ENCODE data around the gene PTAFR.

The PTAFR gene

DNA sequence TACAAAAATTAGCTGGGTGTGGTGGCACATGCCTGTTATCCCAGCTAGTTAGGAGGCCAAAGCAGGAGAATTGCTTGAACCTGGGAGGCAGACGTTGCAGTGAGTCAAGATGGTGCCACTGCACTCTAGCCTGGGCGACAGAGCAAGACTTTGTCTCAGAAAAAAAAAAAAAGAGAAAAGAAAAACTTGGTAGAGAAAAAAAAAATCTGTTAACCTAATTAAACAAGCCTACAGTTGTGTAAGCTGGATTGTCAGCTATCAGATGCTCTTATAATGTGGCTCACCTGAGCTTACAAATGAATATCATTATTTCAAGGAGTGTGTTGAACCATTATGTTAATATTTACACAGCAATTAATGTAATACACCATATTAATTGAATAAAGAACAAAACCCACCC, 61.6 kb downstream of the PTAFR start:
- no peak for DNase-seq

DNA sequence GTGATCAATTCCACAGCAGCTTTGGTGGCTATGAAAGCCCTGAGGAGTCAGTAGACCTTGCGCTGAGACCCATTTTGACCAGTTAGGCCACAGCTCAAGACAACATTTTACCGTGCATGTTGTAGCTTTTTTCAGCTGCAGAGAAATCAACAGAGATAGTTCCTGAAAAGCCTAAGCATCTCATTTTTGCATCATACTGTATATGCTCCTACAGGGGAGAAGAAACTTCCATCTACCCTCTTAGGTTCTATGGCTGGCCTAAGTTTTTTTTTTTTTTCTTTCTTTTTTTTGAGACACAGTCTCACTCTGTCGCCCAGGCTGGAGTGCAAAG, 63.3 kb downstream of the PTAFR start:
- DNase-seq, result no peak

DNA sequence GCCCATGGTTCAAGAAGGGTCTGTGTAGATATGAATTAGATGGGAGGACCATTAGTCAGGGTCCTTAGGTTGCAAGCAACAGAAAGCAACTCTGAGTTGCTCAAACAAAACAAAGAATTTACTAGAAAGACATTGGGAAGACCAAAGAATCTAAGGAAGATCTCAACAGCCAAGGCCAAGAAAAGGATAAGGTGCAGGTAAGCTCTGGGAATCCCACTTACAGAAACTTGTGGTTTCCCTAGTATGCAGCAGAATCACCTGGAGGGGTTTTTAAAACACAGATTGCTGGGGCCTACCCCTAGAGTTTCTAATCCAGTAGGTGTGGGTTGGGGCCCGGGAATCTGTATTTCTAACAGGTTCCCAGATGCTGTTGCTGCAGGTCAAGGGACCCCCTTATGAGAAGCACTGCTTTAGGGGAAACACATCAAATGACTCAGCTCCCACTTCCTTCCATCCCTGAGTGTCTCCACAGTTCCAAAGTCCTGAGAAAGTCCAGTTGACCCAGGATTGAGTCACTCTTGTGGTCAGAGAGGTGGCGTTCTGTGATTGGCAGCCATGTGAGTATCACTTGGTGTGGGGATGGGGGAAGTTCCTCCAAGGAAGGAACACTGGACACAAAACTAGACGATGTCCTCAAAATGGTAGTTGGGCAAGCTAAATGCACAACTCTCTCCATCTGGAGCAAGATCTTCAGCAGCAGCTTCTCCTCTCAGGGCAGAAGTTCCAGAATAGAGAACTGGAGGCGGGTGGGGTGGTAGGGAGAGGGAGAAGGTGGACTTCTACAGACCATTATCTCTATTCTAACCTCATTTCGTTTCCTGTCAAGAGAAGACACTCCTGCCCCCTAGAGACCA, 63.9 kb downstream of the PTAFR start:
- no peak for DNase-seq

DNA sequence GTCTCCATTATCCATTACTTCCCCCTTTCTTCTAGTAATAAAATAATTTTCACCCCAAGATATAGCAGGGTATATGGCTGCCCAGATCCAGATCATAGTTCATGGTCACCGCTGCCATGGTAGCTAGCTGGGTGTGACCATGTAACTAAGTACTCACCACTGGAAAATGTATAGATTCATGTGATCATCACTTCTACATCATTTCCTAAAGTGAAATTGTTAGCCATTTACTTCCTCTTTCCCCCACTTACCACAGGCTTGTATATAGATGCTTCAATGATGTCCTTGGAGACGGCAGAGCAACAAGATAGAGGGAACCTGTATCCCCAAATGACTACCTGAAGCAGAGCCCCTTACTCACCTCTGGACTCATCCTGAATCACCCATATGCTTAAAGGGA, 65.3 kb downstream of the PTAFR start:
- DNase-seq, result no peak

DNA sequence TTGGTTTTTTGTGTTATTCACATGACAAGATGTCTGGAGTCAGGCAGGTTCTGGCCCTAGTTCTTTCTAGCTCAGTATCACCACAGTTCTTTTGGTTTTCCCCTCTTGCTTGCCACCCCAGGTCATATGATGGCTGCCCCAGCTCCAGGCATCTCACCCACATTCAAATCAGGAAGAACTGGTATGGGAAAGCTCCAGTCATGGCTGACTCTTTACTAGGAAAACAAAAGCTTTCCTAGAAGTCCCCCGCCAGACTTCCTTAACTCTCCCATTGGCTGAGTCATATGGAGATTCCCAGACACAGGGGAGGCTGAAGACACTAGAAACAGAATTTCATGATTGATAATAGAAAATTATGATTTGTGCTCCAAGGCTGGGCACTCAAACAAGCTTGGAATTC, 65.9 kb downstream of the PTAFR start:
- no peak for DNase-seq

DNA sequence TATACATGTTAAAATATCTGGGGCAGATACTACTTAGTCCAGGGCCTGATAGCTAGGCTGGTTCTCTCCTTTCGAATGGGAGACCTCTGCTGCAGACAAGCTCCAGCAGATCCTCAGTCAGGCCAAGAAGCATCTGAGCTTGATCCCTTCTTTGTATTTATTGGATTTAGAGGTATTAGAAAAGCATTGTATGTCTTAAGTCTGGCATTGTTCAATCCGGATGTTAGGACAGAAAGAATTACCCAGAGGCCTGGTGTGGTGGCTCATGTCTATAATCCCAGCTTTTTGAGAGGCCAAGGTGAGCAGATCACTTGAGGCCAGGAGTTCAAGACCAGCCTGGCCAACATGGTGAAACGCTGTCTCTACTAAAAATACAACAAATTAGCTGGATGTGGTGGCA, 66.9 kb downstream of the PTAFR start:
- no peak for DNase-seq

DNA sequence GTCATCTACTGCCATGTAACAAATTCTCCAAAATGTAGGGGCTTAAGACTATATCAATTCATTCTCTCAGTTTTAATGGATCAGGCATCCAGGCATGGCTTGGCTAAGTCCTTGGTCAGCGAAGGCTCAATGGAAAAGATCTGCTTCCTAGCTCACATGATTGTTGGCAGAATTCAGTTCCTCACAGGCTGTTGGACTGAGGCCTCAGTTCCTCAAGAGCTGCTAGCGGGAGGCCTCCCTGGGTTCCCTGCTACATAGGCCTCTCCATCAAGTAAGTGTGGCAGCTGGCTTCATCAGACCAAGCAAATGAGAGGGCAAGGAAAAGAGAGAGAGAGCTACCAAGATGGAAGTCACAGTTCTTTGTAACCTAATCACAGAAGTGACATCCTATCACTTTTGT, 68.5 kb downstream of the PTAFR start:
- no peak for DNase-seq

DNA sequence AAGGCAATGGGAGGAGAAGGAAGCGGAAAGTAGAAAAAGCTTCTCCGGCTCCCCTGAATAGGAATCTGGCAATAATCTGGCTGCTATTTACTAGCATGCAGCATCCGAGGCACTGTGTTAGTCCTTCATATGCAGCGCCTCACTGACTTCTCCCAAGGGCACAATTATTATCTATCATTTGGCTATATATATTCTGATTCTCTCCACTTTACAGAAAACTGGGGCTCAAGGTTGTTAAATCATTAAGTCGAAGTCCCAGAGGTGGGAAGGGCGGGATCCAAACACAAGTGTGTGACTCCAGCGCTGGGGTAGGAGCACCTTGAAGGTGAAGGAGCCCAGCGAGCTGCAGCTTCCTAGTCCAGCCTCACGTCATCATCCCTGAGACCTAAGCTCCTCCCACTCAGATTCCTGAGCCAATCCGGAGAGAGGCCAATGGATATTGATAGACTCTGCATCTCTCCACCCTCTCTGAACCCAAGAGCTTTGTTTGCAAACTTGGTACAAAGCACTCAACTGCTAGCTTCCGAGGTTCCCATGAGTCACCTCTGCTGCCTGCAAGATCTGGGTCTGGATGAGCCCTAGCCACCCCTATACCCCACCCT, 71.5 kb downstream of the PTAFR start:
- no peak for DNase-seq

DNA sequence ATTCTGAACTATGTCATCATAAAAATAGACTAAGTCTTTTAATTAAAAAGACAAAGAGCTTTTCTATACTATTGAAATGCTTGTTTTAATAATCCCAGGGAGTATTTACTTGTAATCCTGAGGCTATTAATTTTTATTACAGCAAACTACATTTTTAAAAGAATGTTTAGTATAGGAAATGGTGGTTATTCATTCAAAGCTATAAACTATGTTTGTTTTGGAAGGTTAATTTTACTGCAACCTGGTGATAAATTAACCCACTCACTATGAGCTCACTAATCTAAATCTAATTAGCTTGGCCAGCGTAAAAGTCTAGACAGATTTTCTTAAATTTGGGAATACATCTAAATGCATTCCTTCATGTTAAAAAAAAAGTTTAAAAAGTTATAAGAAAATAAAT, 74.3 kb downstream of the PTAFR start:
- DNase-seq, result no peak

DNA sequence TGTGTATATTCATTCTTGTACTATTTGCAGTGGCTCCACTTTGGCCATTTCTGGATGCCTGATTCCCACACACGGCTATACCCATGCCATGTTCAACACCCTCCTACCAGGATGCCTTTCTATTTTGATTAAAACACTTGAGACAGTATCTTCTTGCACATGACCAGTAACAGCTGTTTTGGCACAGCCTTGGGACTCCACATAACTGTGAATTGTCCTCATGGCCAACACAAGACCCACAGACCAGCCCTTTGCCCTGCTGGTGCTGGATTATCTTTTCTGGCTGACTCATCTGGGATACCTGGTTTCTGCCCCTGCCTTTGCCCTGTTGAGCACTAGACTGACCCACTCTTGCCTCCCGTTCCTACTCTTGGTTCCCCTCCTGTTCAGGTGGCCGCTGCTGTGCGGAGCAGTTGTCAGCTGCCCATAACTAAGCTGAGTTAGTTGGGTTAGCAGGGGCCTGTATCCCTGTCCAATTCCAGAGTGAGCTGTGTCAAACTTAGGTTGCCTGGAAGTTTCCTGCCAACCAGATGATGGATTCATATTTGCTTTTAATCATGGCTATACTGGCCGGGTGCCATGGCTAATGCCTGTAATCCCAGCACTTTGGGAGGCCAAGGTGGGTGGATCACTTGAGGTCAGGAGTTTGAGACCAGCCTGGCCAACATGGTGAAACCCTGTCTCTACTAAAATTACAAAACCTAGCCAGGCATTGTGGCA, 77.3 kb downstream of the PTAFR start:
- no peak for DNase-seq
